Measurements from ENCODE around the gene NAV2.

The NAV2 gene

GRCh38 chr11:19853920-19854319 lies 141.3 kb downstream of the NAV2 start:
- no peak overlapping the region for H3K4me3 ChIP-seq (replicated peaks; ENCODE audit: low read depth, low read length)
- DNase-seq (ENCODE audit: low read depth) = no peak
- TF ChIP-seq CTCF (IDR thresholded peaks at IDR 0.05; ENCODE audit: low read length, missing control alignments) = no peak

GRCh38 chr11:19861171-19861570 lies 148.5 kb downstream of the NAV2 start:
- no peak overlapping the region for H3K4me3 ChIP-seq (replicated peaks; ENCODE audit: low read depth, low read length)
- TF ChIP-seq CTCF (IDR thresholded peaks at IDR 0.05; ENCODE audit: low read length, missing control alignments) = no peak
- peak; percentile 85 for DNase-seq (ENCODE audit: low read depth)

- H3K4me3 ChIP-seq (replicated peaks; ENCODE audit: low read depth, low read length) = no peak overlapping the region
- TF ChIP-seq CTCF (IDR thresholded peaks at IDR 0.05; ENCODE audit: low read length, missing control alignments) = no peak
- DNase-seq (ENCODE audit: low read depth) = no peak
Measured at GRCh38 chr11:19862091-19862490, 149.5 kb downstream of the NAV2 start.

GRCh38 chr11:19864141-19865140 lies 151.8 kb downstream of the NAV2 start:
- H3K4me3 ChIP-seq (replicated peaks; ENCODE audit: low read depth, low read length) = no peak overlapping the region
- TF ChIP-seq CTCF (IDR thresholded peaks at IDR 0.05; ENCODE audit: low read length, missing control alignments) = no peak
- peak; percentile 27 for DNase-seq (ENCODE audit: low read depth)

GRCh38 chr11:19866037-19866436 lies 153.4 kb downstream of the NAV2 start:
- no peak for DNase-seq (ENCODE audit: low read depth)
- no peak for TF ChIP-seq CTCF (IDR thresholded peaks at IDR 0.05; ENCODE audit: low read length, missing control alignments)
- H3K4me3 ChIP-seq (replicated peaks; ENCODE audit: low read depth, low read length) = no peak overlapping the region

- no peak overlapping the region for H3K4me3 ChIP-seq (replicated peaks; ENCODE audit: low read depth, low read length)
- no peak for DNase-seq (ENCODE audit: low read depth)
- no peak for TF ChIP-seq CTCF (IDR thresholded peaks at IDR 0.05; ENCODE audit: low read length, missing control alignments)
Measured at GRCh38 chr11:19866521-19866920, 153.9 kb downstream of the NAV2 start.

All from fibroblast of pulmonary artery (primary cell).